Calu3 (cell line): ENCODE measurements around the gene MBD6. TPM values are rescaled to one million over a fixed set of nuclear protein-coding genes. Genes with fewer than 3 reads are reported as not detected.

Source experiments
- BruUV-seq: library from RNA; stranded (reverse); fragments of 400-500 nt; replicated peaks from 2 replicates; lab custom pipeline; 2021; lab: Mats Ljungman, UMichigan
- CTCF ChIA-PET: fragments of 300-600 bp; sonication (Branson Sonifier 250); formaldehyde crosslinking; loops from one replicate; lab custom pipeline; 2022; ENCODE audit warnings: antibody characterized with exemption; lab: Charles Lee
- DNase-seq: peaks from one replicate; pipeline ENCODE4 v3.0.0; 2022
- H3K27ac Mint-ChIP-seq: one replicate; pipeline ENCODE4 v1.8.0; 2022; ENCODE audit warnings: mixed read lengths; ENCODE audit not compliant: unreplicated experiment
- H3K27me3 Mint-ChIP-seq: one replicate; pipeline ENCODE4 v1.8.0; 2022; ENCODE audit warnings: mixed read lengths; ENCODE audit not compliant: unreplicated experiment
- H3K36me3 Mint-ChIP-seq: one replicate; pipeline ENCODE4 v1.8.0; 2022; ENCODE audit warnings: mild to moderate bottlenecking, moderate library complexity, mixed read lengths; ENCODE audit not compliant: insufficient read depth, unreplicated experiment
- H3K4me1 Mint-ChIP-seq: one replicate; pipeline ENCODE4 v1.8.0; 2022; ENCODE audit warnings: mild to moderate bottlenecking, low read depth, mixed read lengths; ENCODE audit not compliant: unreplicated experiment
- H3K4me3 Mint-ChIP-seq: one replicate; pipeline ENCODE4 v1.8.0; 2022; ENCODE audit warnings: mild to moderate bottlenecking, low read depth, moderate library complexity, mixed read lengths; ENCODE audit not compliant: unreplicated experiment
- H3K9me3 Mint-ChIP-seq: one replicate; pipeline ENCODE4 v1.8.0; 2022; ENCODE audit warnings: low read depth, mixed read lengths; ENCODE audit not compliant: unreplicated experiment
- intact Hi-C: fragments of 100-400 bp; cut with micrococcal nuclease; formaldehyde crosslinking; loops from one replicate; pipeline ENCODE4 v1.10.0; 2022; ENCODE audit not compliant: unreplicated experiment
- total RNA-seq: library from RNA; stranded (reverse); gene quantifications from 2 replicates; pipeline ENCODE4 v1.2.3, GENCODE V29; 2022
- TF ChIP-seq, protein P1 (sequence below): fragments of 200-600 bp; IDR thresholded peaks from one replicate; pipeline ENCODE4 v1.8.0; 2022; ENCODE audit warnings: antibody characterized with exemption; ENCODE audit not compliant: unreplicated experiment

MBD6 gene
- total RNA-seq, 1 experiment from 2014 or later = 127 TPM

DNA sequence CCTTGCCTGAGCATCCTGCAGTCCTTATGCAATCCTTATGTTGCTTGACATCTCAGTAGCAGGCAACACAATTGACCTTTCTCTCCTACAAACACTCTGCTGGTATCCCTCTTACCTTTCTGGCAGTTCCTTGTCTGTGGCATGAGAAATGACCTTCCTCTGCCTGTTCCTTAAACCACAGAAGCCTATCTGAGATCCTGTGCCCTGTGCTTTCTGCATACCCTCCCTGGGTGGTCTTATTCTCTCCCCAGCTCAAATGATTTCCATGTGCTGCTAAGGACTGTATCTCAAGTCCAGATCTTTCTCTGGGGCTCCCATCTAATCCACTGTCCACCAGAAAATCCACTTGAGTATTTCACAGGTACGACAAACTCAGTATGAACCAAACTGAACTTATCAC is 41.0 kb upstream of the MBD6 start:
- Mint-ChIP-seq H3K27me3 (peaks cover 70% of the 10 kb centered on the region), H3K4me3 (no peak overlapping the region), H3K27ac (no peak overlapping the region), H3K9me3 (no peaks in the 10 kb centered on the region), H3K36me3 (no peaks in the 10 kb centered on the region), H3K4me1 (peaks cover 21% of the 10 kb centered on the region)
- DNase-seq = no peak
- intact Hi-C loops = no loop called here
- CTCF ChIA-PET = no interaction called here
- TF ChIP-seq, protein P1, sequence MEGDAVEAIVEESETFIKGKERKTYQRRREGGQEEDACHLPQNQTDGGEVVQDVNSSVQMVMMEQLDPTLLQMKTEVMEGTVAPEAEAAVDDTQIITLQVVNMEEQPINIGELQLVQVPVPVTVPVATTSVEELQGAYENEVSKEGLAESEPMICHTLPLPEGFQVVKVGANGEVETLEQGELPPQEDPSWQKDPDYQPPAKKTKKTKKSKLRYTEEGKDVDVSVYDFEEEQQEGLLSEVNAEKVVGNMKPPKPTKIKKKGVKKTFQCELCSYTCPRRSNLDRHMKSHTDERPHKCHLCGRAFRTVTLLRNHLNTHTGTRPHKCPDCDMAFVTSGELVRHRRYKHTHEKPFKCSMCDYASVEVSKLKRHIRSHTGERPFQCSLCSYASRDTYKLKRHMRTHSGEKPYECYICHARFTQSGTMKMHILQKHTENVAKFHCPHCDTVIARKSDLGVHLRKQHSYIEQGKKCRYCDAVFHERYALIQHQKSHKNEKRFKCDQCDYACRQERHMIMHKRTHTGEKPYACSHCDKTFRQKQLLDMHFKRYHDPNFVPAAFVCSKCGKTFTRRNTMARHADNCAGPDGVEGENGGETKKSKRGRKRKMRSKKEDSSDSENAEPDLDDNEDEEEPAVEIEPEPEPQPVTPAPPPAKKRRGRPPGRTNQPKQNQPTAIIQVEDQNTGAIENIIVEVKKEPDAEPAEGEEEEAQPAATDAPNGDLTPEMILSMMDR = no peak
- no TSS peak for BruUV-seq

DNA sequence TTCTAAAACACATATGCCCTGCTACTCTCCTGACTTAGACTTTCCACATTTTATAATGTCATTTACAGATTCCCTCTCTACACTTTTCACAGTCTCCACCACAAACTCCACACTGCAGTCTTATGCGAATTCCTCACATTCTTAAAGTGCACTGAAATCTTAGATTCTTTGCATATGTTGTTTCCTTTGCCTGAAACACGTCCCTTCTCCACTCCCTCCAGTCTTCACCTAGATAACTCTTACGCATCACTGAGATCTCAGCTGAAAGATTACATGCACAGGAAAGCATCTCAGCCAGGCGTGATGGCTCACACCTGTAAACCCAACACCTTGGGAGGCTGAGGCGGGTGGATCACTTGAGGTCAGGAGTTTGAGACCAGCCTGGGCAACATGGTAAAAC is 39.2 kb upstream of the MBD6 start:
- Mint-ChIP-seq H3K27me3 (peaks cover 52% of the 10 kb centered on the region), H3K27ac (no peak overlapping the region), H3K9me3 (no peaks in the 10 kb centered on the region), H3K4me3 (no peak overlapping the region), H3K4me1 (peaks cover 10% of the 10 kb centered on the region), H3K36me3 (peaks cover 9% of the 10 kb centered on the region)
- intact Hi-C loops = no loop called here
- no peak for DNase-seq
- CTCF ChIA-PET = no interaction called here
- TF ChIP-seq, protein P1 = no peak
- BruUV-seq = no TSS peak

DNA sequence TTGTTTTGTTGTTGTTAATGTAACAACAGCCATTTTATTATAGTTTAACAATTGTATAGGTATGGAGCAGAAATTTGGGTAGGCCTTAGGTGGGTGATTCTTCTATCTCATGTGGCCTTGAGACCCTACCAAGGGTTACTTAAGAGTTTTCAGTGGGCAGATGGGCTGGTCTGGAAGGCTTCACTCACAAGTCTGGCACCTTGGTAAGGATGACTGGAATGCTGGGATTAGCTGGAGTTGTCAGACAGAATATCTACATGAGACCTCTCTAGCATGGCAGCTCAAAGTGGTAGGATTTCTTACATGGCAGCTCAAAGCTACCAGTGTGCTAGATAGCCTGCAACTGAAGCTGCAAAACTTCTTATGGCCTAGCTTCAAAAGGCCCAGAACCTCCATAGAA is 36.9 kb upstream of the MBD6 start:
- intact Hi-C loops = no loop called here
- CTCF ChIA-PET = no interaction called here
- no peak for DNase-seq
- Mint-ChIP-seq H3K4me1 (peaks cover 9% of the 10 kb centered on the region), H3K27me3 (peaks cover 30% of the 10 kb centered on the region), H3K27ac (no peak overlapping the region), H3K36me3 (peaks cover 31% of the 10 kb centered on the region), H3K9me3 (no peaks in the 10 kb centered on the region), H3K4me3 (no peak overlapping the region)
- no TSS peak for BruUV-seq
- TF ChIP-seq, protein P1 = no peak

DNA sequence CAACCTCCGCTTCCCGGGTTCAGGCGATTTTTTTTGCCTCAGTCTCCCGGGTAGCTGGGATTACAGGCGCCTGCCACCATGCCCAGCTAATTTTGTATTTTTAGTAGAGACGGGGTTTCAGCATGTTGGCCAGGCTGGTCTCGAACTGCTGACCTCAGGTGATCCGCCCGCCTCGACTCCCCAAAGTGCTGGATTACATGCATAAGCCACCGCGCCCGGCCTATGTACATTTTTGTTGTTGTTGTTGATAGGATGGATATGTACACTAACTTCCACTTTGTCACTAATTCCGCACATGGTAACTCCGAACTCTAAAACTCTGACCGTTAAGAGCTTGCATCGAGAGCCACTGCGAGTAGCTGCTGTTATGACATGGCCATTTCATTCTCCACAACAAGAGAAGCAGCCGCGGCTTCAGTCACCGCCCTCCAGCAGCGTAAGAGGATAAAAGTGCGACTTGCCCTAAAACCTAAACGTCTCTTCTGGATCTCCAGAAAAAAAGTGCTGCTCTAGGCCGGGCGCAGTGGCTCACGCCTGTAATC is 35.5 kb upstream of the MBD6 start:
- Mint-ChIP-seq H3K27me3 (peaks cover 16% of the 10 kb centered on the region), H3K27ac (no peak overlapping the region), H3K4me1 (peaks cover 9% of the 10 kb centered on the region), H3K36me3 (peaks cover 46% of the 10 kb centered on the region), H3K4me3 (peak overlapping the region; percentile 93), H3K9me3 (no peaks in the 10 kb centered on the region)
- CTCF ChIA-PET = no interaction called here
- BruUV-seq = no TSS peak
- no peak for DNase-seq
- intact Hi-C loops = no loop called here
- TF ChIP-seq, protein P1 = no peak
